GM12801 (cell line): ENCODE data around the gene WTAP.

ENCODE experiments used
- CTCF ChIP-seq: IDR thresholded peaks from one replicate; pipeline ENCODE4 v1.5.1; 2011; ENCODE audit warnings: control low read depth; ENCODE audit not compliant: insufficient read length; ENCODE audit errors: extremely low read depth

The WTAP gene

GRCh38 chr6:159727717-159728445 lies 575 bp downstream of the WTAP start:
- no peak for TF ChIP-seq CTCF

- no peak for TF ChIP-seq CTCF
Observed at GRCh38 chr6:159728531-159728964, 1.2 kb downstream of the WTAP start.

GRCh38 chr6:159729598-159730331 lies 2.5 kb downstream of the WTAP start:
- no peak for TF ChIP-seq CTCF

- no peak for TF ChIP-seq CTCF
Observed at GRCh38 chr6:159730332-159730676, 3.0 kb downstream of the WTAP start.

- TF ChIP-seq CTCF, result no peak
Observed at GRCh38 chr6:159736908-159737307, 9.6 kb downstream of the WTAP start.

- no peak for TF ChIP-seq CTCF
Observed at GRCh38 chr6:159739341-159739740, 12.0 kb downstream of the WTAP start.

GRCh38 chr6:159742165-159742564 lies 14.9 kb downstream of the WTAP start:
- no peak for TF ChIP-seq CTCF
